H9 (cell line): ENCODE measurements around the gene TAF10. TPM values are rescaled to one million over a fixed set of nuclear protein-coding genes. Genes with fewer than 3 reads are reported as not detected.

Experiments used
- DNase-seq: peaks from one replicate; pipeline ENCODE4 v3.0.0-alpha.2; 2017
- H2AFZ ChIP-seq: one replicate; pipeline ENCODE4 v1.6.1; 2013; ENCODE audit warnings: mild to moderate bottlenecking, low read length, control low read depth, moderate library complexity
- H2AK5ac ChIP-seq: 2 replicates; pipeline ENCODE4 v1.6.1; 2013; ENCODE audit warnings: low read length, control low read depth, mixed read lengths; ENCODE audit not compliant: insufficient read length
- H2BK120ac ChIP-seq: one replicate; pipeline ENCODE4 v1.6.1; 2013; ENCODE audit warnings: low read depth, mild to moderate bottlenecking, low read length, control low read depth, inconsistent platforms; ENCODE audit not compliant: poor library complexity, severe bottlenecking
- H2BK12ac ChIP-seq: 2 replicates; pipeline ENCODE4 v1.6.1; 2013; ENCODE audit warnings: low read length, control low read depth, mixed read lengths, low read depth; ENCODE audit not compliant: insufficient read length
- H2BK15ac ChIP-seq: 2 replicates; pipeline ENCODE4 v1.6.1; 2013; ENCODE audit warnings: low read depth, low read length, control low read depth
- H2BK20ac ChIP-seq: one replicate; pipeline ENCODE4 v1.6.1; 2013; ENCODE audit warnings: low read depth, mild to moderate bottlenecking, low read length, control low read depth, inconsistent platforms; ENCODE audit not compliant: poor library complexity, severe bottlenecking
- H2BK5ac ChIP-seq: 2 replicates; pipeline ENCODE4 v1.6.1; 2013; ENCODE audit warnings: low read length, control low read depth, mixed read lengths; ENCODE audit not compliant: insufficient read length
- H3K14ac ChIP-seq: 2 replicates; pipeline ENCODE4 v1.6.1; 2013; ENCODE audit warnings: low read length, control low read depth; ENCODE audit not compliant: insufficient read depth
- H3K18ac ChIP-seq: 2 replicates; pipeline ENCODE4 v1.6.1; 2013; ENCODE audit warnings: low read depth, mild to moderate bottlenecking, mixed read lengths, low read length, control low read depth; ENCODE audit not compliant: insufficient read length
- H3K23ac ChIP-seq: 2 replicates; pipeline ENCODE4 v1.6.1; 2013; ENCODE audit warnings: low read length, control low read depth, mixed read lengths, low read depth; ENCODE audit not compliant: insufficient read length
- H3K23me2 ChIP-seq: 2 replicates; pipeline ENCODE4 v1.6.1; 2013; ENCODE audit warnings: low read depth, mild to moderate bottlenecking, mixed read lengths, low read length, control low read depth; ENCODE audit not compliant: insufficient read length, poor library complexity, severe bottlenecking
- H3K27ac ChIP-seq: 2 replicates; pipeline ENCODE4 v1.5.1; 2013; ENCODE audit warnings: low read length, control low read depth, mixed read lengths, low read depth; ENCODE audit not compliant: insufficient read length
- H3K27me3 ChIP-seq: 2 replicates; pipeline ENCODE4 v1.6.1; 2013; ENCODE audit warnings: low read length, control low read depth, inconsistent platforms; ENCODE audit not compliant: insufficient read depth
- H3K4ac ChIP-seq: 2 replicates; pipeline ENCODE4 v1.6.1; 2013; ENCODE audit warnings: low read depth, mild to moderate bottlenecking, control low read depth, inconsistent platforms, low read length, moderate library complexity
- H3K4me1 ChIP-seq: 2 replicates; pipeline ENCODE4 v1.6.1; 2013; ENCODE audit warnings: low read length, control low read depth, inconsistent platforms; ENCODE audit not compliant: insufficient read depth
- H3K4me2 ChIP-seq: 2 replicates; pipeline ENCODE4 v1.6.1; 2013; ENCODE audit warnings: low read length, control low read depth, mixed read lengths; ENCODE audit not compliant: insufficient read length, insufficient read depth
- H3K56ac ChIP-seq: 2 replicates; pipeline ENCODE4 v1.6.1; 2013; ENCODE audit warnings: low read depth, mild to moderate bottlenecking, mixed read lengths, low read length, control low read depth; ENCODE audit not compliant: insufficient read length
- H3K79me1 ChIP-seq: 2 replicates; pipeline ENCODE4 v1.6.1; 2013; ENCODE audit warnings: low read depth, mild to moderate bottlenecking, moderate library complexity, low read length, control low read depth, inconsistent platforms; ENCODE audit not compliant: insufficient read depth, poor library complexity, severe bottlenecking
- H3K79me2 ChIP-seq: 2 replicates; pipeline ENCODE4 v1.6.1; 2013; ENCODE audit warnings: low read length, control low read depth, inconsistent platforms; ENCODE audit not compliant: insufficient read depth
- H3K9ac ChIP-seq: 2 replicates; pipeline ENCODE4 v1.6.1; 2013; ENCODE audit warnings: low read length, control low read depth, mixed read lengths; ENCODE audit not compliant: insufficient read length; ENCODE audit errors: extremely low read depth
- H3K9me3 ChIP-seq: one replicate; pipeline ENCODE4 v1.6.1; 2013; ENCODE audit warnings: low read depth, low read length, inconsistent platforms; ENCODE audit not compliant: control insufficient read depth
- H3T11ph ChIP-seq: one replicate; pipeline ENCODE4 v1.6.1; 2013; ENCODE audit warnings: mild to moderate bottlenecking, low read length, control low read depth, inconsistent platforms
- H4K20me1 ChIP-seq: one replicate; pipeline ENCODE4 v1.6.1; 2013; ENCODE audit not compliant: control insufficient read depth, insufficient read length, insufficient read depth
- H4K5ac ChIP-seq: 2 replicates; pipeline ENCODE4 v1.6.1; 2013; ENCODE audit warnings: low read depth, mild to moderate bottlenecking, mixed read lengths, low read length, control low read depth; ENCODE audit not compliant: insufficient read length
- H4K8ac ChIP-seq: replicated peaks from 2 replicates; pipeline ENCODE4 v1.6.1; 2013; ENCODE audit warnings: low read length, control low read depth, mixed read lengths, low read depth; ENCODE audit not compliant: insufficient read length
- H4K91ac ChIP-seq: 2 replicates; pipeline ENCODE4 v1.6.1; 2013; ENCODE audit warnings: low read depth, mild to moderate bottlenecking, moderate library complexity, mixed read lengths, low read length, control low read depth; ENCODE audit not compliant: insufficient read length
- H3K27ac Mint-ChIP-seq, 3 experiments: 2 replicates in 2 of 3; 3 replicates in 1 of 3; pipeline ENCODE4 v1.8.0; 2020 to 2021; ENCODE audit warnings: mixed read lengths in 3 of 3, mild to moderate bottlenecking in 1 of 3, moderate library complexity in 1 of 3
- H3K27me3 Mint-ChIP-seq: 2 replicates; pipeline ENCODE4 v1.8.0; 2021; ENCODE audit warnings: low read depth, mild to moderate bottlenecking, moderate library complexity, mixed read lengths
- H3K36me3 Mint-ChIP-seq, 3 experiments: 2 replicates in 2 of 3; 3 replicates in 1 of 3; pipeline ENCODE4 v1.8.0; 2020 to 2021; ENCODE audit warnings: low read depth in 3 of 3, mixed read lengths in 3 of 3; ENCODE audit not compliant: insufficient read depth in 1 of 3
- H3K4me1 Mint-ChIP-seq, 2 experiments: 2 replicates each; pipeline ENCODE4 v1.8.0; 2020; ENCODE audit warnings: mixed read lengths in 2 of 2
- H3K4me3 Mint-ChIP-seq, 2 experiments: 2 replicates in 1 of 2; 3 replicates in 1 of 2; pipeline ENCODE4 v1.8.0; 2020 to 2021; ENCODE audit warnings: mild to moderate bottlenecking in 2 of 2, mixed read lengths in 2 of 2, moderate library complexity in 1 of 2
- H3K9me3 Mint-ChIP-seq, 2 experiments: 2 replicates in 1 of 2; 3 replicates in 1 of 2; pipeline ENCODE4 v1.8.0; 2020; ENCODE audit warnings: mild to moderate bottlenecking in 2 of 2, mixed read lengths in 2 of 2, moderate library complexity in 1 of 2
- WGBS: extraction: QIAGEN DNeasy Blood & Tissue Kit; methylation state at CpG from one replicate; pipeline ENCODE4 v1.1.7; 2013; ENCODE audit warnings: missing lambda C conversion rate, low lambda C conversion rate, mixed read lengths; ENCODE audit not compliant: insufficient read length; ENCODE audit errors: extremely low coverage; 5-methylcytosine and 5-hydroxymethylcytosine counted together
- total RNA-seq: library from RNA; stranded (reverse); gene quantifications from 2 replicates; pipeline ENCODE4 v1.2.1, GENCODE V29; 2021
- TF ChIP-seq, protein P1 (sequence below): fragments of 200-600 bp; sonication (generic); conservative IDR thresholded peaks from 3 replicates; pipeline ENCODE4 v1.8.0; 2021; ENCODE audit warnings: antibody characterized with exemption, mild to moderate bottlenecking

TAF10 gene
- total RNA-seq, 1 experiment from 2014 or later: 198 TPM

DNA sequence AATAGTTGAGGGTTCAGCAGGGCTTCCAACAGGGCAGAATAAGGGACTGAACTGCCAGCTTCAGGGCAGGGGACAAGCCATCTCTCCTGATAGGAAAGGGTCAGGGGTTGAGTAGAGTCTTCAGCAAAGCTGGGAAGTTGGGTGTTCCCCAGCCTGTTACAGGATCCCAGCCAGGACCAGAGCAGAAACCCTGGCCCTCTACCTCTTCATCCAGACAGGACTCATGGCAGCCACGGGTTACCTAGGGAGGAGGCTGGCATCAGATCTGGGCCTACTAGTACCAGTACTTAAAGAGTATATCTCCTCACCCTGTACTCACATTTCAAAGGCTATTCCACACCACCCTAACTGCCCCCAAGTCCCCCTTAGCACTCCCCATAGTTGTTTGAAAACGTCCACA, 2.4 kb upstream of the TAF10 start:
- H2AK5ac ChIP-seq: no peak overlapping the region
- no peak overlapping the region for H4K5ac ChIP-seq
- no peak overlapping the region for H3K23ac ChIP-seq
- H3K27me3 ChIP-seq: no peaks in the 10 kb centered on the region
- H4K20me1 ChIP-seq: no peaks in the 10 kb centered on the region
- H3K23me2 ChIP-seq: peaks cover 20% of the 10 kb centered on the region
- no peak overlapping the region for H3K14ac ChIP-seq
- H2BK5ac ChIP-seq: no peak overlapping the region
- H2BK120ac ChIP-seq: no peak overlapping the region
- Mint-ChIP-seq H3K27me3 (no peaks in the 10 kb centered on the region; the same call in 1 of the 2 replicates), H3K9me3 (no peaks in the 10 kb centered on the region), H3K4me3 (no peak overlapping the region), H3K36me3 (peaks cover 21 to 39% (median 32%) of the 10 kb centered on the region in 3 experiments; a peak in 6 of 7 replicates), H3K4me1 (peaks cover 9% of the 10 kb centered on the region in 2 experiments), H3K27ac (no peak overlapping the region; a peak in 1 of 7 replicates)
- no CpG with 5 or more reads among the region's 2 CpGs for WGBS
- no peak overlapping the region for H2BK12ac ChIP-seq
- no peak overlapping the region for H3T11ph ChIP-seq
- no peak overlapping the region for H2BK20ac ChIP-seq
- no peaks in the 10 kb centered on the region for H3K79me1 ChIP-seq
- H3K9ac ChIP-seq: no peak overlapping the region
- no peak overlapping the region for H4K8ac ChIP-seq
- no peak overlapping the region for H2BK15ac ChIP-seq
- H3K18ac ChIP-seq: no peak overlapping the region
- TF ChIP-seq, protein P1, sequence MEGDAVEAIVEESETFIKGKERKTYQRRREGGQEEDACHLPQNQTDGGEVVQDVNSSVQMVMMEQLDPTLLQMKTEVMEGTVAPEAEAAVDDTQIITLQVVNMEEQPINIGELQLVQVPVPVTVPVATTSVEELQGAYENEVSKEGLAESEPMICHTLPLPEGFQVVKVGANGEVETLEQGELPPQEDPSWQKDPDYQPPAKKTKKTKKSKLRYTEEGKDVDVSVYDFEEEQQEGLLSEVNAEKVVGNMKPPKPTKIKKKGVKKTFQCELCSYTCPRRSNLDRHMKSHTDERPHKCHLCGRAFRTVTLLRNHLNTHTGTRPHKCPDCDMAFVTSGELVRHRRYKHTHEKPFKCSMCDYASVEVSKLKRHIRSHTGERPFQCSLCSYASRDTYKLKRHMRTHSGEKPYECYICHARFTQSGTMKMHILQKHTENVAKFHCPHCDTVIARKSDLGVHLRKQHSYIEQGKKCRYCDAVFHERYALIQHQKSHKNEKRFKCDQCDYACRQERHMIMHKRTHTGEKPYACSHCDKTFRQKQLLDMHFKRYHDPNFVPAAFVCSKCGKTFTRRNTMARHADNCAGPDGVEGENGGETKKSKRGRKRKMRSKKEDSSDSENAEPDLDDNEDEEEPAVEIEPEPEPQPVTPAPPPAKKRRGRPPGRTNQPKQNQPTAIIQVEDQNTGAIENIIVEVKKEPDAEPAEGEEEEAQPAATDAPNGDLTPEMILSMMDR: no peak
- no peaks in the 10 kb centered on the region for H3K9me3 ChIP-seq
- no peak overlapping the region for H3K4me2 ChIP-seq
- no peak overlapping the region for H3K27ac ChIP-seq
- no peak overlapping the region for H2AFZ ChIP-seq
- H3K79me2 ChIP-seq: no peaks in the 10 kb centered on the region
- H3K56ac ChIP-seq: no peak overlapping the region
- DNase-seq: no peak
- H4K91ac ChIP-seq: no peak overlapping the region
- no peaks in the 10 kb centered on the region for H3K4me1 ChIP-seq
- H3K4ac ChIP-seq: no peak overlapping the region
